ENCODE results near the gene MICU2. TPM values are rescaled to one million over a fixed set of nuclear protein-coding genes. Genes with fewer than 3 reads are reported as not detected.

MICU2 gene
- total and polyA plus RNA-seq, 2 of the 13 experiments (the other 11 are each of a cell fraction or from before 2014, with no cell fraction given): 31.7 to 42.4 TPM

- no peak for FAIRE-seq
- H4K20me1 ChIP-seq (ENCODE audit: insufficient read depth, low read length): no peaks in the 10 kb centered on the region
- ChIA-PET CTCF (ENCODE audit: low intra/inter-chr PET ratio, low total read pairs) (no interaction called here), POLR2A (no interaction called here)
- no peaks in the 10 kb centered on the region for H3K79me2 ChIP-seq (ENCODE audit: insufficient read depth, low read length)
- no peak overlapping the region for H3K27ac ChIP-seq (ENCODE audit: extremely low read length, insufficient read depth, low read length)
- H3K9me3 ChIP-seq (ENCODE audit: low read length): peaks cover 11% of the 10 kb centered on the region; the same call in 1 of the 2 replicates
- H3K4me1 ChIP-seq (ENCODE audit: insufficient read depth, low read length): peaks cover 26% of the 10 kb centered on the region; the same call in 1 of the 2 replicates
- no peak for DNase-seq (ENCODE audit: low spot score)
- intact Hi-C loops (cut with micrococcal nuclease; ENCODE audit: unreplicated experiment): no loop called here
- H3K9ac ChIP-seq (ENCODE audit: insufficient read depth, low read depth, low read length): no peak overlapping the region
- WGBS (ENCODE audit: low lambda C conversion rate): 88% methylated on average over 24 of the region's 24 CpGs
- BruUV-seq (replicated peaks): no TSS peak
- in situ Hi-C loops (cut with HindIII; ENCODE audit: extremely low pct_ligation_motif_present, low pct_unique_long_range_greater_than_20kb): no loop called here
- H3K36me3 ChIP-seq (replicated peaks in 1 of 2; ENCODE audit: control insufficient read depth in 1 of 2, insufficient read depth in 2 of 2, low read length in 2 of 2): no peaks in the 10 kb centered on the region
- no peak overlapping the region for H3K4me2 ChIP-seq (ENCODE audit: low read depth, low read length)
- H2AFZ ChIP-seq (ENCODE audit: low read length): no peak overlapping the region
- H3K4me3 ChIP-seq (replicated peaks in 1 of 3; ENCODE audit: insufficient read depth in 1 of 3, low read depth in 2 of 3, low read length in 3 of 3): no peak overlapping the region
- TF ChIP-seq TRIM24 (CRISPR knock-in tag; IDR thresholded peaks at IDR 0.05) (no peak), ZBTB2 (CRISPR knock-in tag; IDR thresholded peaks at IDR 0.05; ENCODE audit: low read depth) (no peak), POLR2A (IDR thresholded peaks at IDR 0.05; ENCODE audit: insufficient read depth in 1 of 2, low read depth in 2 of 2, low read length in 2 of 2) (no peak), THAP8 (CRISPR knock-in tag; IDR thresholded peaks at IDR 0.05; ENCODE audit: borderline replicate concordance) (no peak), ZNF703 (CRISPR knock-in tag; IDR thresholded peaks at IDR 0.05; ENCODE audit: borderline replicate concordance) (no peak)
- no peak for ATAC-seq
- H3K27me3 ChIP-seq (ENCODE audit: control insufficient read depth in 1 of 2, insufficient read depth in 2 of 2, low read length in 2 of 2): no peaks in the 10 kb centered on the region
These were observed 120.2 kb downstream of the MICU2 start for GRCh38 chr13:21483748-21484147.

GRCh38 chr13:21481359-21481758 lies 122.6 kb downstream of the MICU2 start:
- intact Hi-C loops (cut with micrococcal nuclease; ENCODE audit: unreplicated experiment): no loop called here
- Histone ChIP-seq H3K9me3 (ENCODE audit: low read length) (0 out of 2 replicates have a peak, but pooled peaks cover 2% of the 10 kb centered on the region), H3K9ac (ENCODE audit: insufficient read depth, low read depth, low read length) (no peak overlapping the region), H3K79me2 (ENCODE audit: insufficient read depth, low read length) (no peaks in the 10 kb centered on the region), H3K27me3 (ENCODE audit: control insufficient read depth in 1 of 2, insufficient read depth in 2 of 2, low read length in 2 of 2) (no peaks in the 10 kb centered on the region), H2AFZ (ENCODE audit: low read length) (no peak overlapping the region), H3K4me2 (ENCODE audit: low read depth, low read length) (peak overlapping the region; percentile 50; the same call in 1 of the 2 replicates), H3K4me1 (ENCODE audit: insufficient read depth, low read length) (peaks cover 26% of the 10 kb centered on the region; the same call in 1 of the 2 replicates), H3K36me3 (replicated peaks in 1 of 2; ENCODE audit: control insufficient read depth in 1 of 2, insufficient read depth in 2 of 2, low read length in 2 of 2) (no peaks in the 10 kb centered on the region), H3K4me3 (replicated peaks in 1 of 3; ENCODE audit: insufficient read depth in 1 of 3, low read depth in 2 of 3, low read length in 3 of 3) (no peak overlapping the region), H4K20me1 (ENCODE audit: insufficient read depth, low read length) (no peaks in the 10 kb centered on the region), H3K27ac (ENCODE audit: extremely low read length, insufficient read depth, low read length) (no peak overlapping the region)
- CTCF ChIA-PET (ENCODE audit: low intra/inter-chr PET ratio, low total read pairs): no interaction called here
- DNase-seq (ENCODE audit: low spot score): no peak
- FAIRE-seq: no peak
- no TSS peak for BruUV-seq (replicated peaks)
- in situ Hi-C loops (cut with HindIII; ENCODE audit: extremely low pct_ligation_motif_present, low pct_unique_long_range_greater_than_20kb): no loop called here
- POLR2A ChIA-PET: no interaction called here
- ATAC-seq: no peak
- TF ChIP-seq ZNF318 (CRISPR knock-in tag; IDR thresholded peaks at IDR 0.05) (no peak), ZNF607 (CRISPR knock-in tag; IDR thresholded peaks at IDR 0.05; ENCODE audit: borderline replicate concordance) (no peak)
- WGBS (ENCODE audit: low lambda C conversion rate): 32% methylated on average over 6 of the region's 6 CpGs

All from HepG2 (cell line).